Measurements from ENCODE around the gene TROAP. TPM values are rescaled to one million over a fixed set of nuclear protein-coding genes. Genes with fewer than 3 reads are reported as not detected.
A peak's percentile ranks its signal among the peaks of the same experiment; 100 is the strongest.

The TROAP gene
- total and polyA plus RNA-seq, 9 of the 15 experiments (the other 6 are each of a cell fraction or from before 2014, with no cell fraction given): 46.4 to 171 (median 59.8) TPM

DNA sequence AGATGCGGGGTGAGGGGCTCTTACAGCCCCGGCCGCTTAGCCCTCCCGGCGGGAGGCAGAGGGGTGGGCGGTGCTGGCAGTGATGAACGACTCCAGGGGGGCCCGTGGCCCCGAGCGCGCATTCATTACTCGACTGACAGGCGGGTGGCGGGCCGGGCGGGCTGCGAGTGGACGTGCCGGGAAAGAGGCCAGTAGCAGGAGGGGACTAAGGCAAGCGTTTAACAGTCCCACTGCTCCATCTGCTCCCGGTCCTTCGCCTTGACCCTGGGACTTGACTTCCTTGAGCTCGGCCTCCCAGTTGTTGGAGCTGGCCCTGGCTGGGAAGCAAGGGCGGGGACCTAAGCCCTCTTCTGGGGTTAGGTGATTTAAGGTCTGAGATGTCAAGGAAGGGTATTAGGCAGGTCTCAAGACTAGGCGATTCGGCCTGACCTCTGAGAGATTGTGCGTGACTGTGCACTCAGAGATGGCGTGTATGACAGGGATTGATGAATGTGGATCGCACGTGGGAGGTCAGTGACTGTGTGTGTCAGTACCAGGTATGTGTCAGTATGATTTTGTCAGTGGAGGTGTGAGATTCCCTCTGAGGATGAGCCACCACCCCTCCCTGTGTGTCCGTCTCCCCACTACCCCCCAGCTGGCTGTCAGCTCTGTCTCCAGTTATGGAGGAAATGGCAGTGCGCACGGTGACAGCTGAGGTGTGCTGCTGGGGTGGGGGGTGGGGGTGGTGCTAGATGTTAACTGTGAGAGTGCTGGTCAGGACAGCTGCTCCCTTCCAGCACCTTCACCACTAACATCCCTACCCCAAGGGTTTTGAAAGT is 20.1 kb downstream of the TROAP start:
- peak overlapping the region; percentile 41 for H3K4me3 ChIP-seq
- DNase-seq (ENCODE audit: extremely low read depth in 1 of 4, low spot score in 3 of 4): peak in 3 of 4 experiments; percentile 27 to 62 (median 35)
- H2AFZ ChIP-seq (ENCODE audit: low read depth, low read length): peak overlapping the region; percentile 61
- in situ Hi-C loops (cut with MboI) (no loop called here), intact Hi-C loops (cut with micrococcal nuclease) (loop anchor here (1.0 to 10.0 kb wide), 4 partner anchors 12 to 368 kb away; partner anchors contain the start of genes KMT2D, RHEBL1, WNT1 and WNT10B)
- POLR2A ChIA-PET: interaction anchor here (0.6 to 3.1 kb wide), 11 partner anchors 12 to 987 kb away, joined by 3 to 27 read pairs (median 6); partner anchors contain the start of genes SPATS2, TROAP and TUBA1C
- peaks cover 27 to 28% of the 10 kb centered on the region in 2 experiments; a peak in 4 of 5 replicates for H3K27me3 ChIP-seq (ENCODE audit: control insufficient read depth in 2 of 2, insufficient read depth in 2 of 2, low read length in 2 of 2)
- no TSS peak for BruUV-seq (replicated peaks)
- FAIRE-seq: peak; percentile 87
- no peaks in the 10 kb centered on the region for H3K9me3 ChIP-seq (replicated peaks; ENCODE audit: control insufficient read depth, insufficient read depth, low read depth, low read length)
- H3K4me1 ChIP-seq (replicated peaks in 1 of 2; ENCODE audit: control insufficient read depth in 2 of 2, insufficient read depth in 2 of 2, low read length in 2 of 2): peaks cover 26 to 61% of the 10 kb centered on the region in 2 experiments
- H3K9me1 ChIP-seq (ENCODE audit: control insufficient read depth, insufficient read depth, low read length): no peaks in the 10 kb centered on the region
- ATAC-seq: peak; percentile 3; the same call in 1 of the 3 replicates
- no peak overlapping the region for H3K27ac ChIP-seq (ENCODE audit: extremely low read depth, low read depth, low read length)
- peaks cover 5% of the 10 kb centered on the region; the same call in 1 of the 2 replicates for H4K20me1 ChIP-seq (replicated peaks; ENCODE audit: control insufficient read depth, insufficient read depth, low read length)
- H3K36me3 ChIP-seq (ENCODE audit: control insufficient read depth, insufficient read depth, low read length): no peaks in the 10 kb centered on the region
- no peaks in the 10 kb centered on the region for H3K79me2 ChIP-seq (ENCODE audit: control insufficient read depth, insufficient read depth, low read length)
- peak overlapping the region in 1 of 2 experiments; percentile 32; a peak in 3 of 4 replicates for H3K9ac ChIP-seq (ENCODE audit: insufficient read depth in 1 of 2, low read depth in 2 of 2, low read length in 2 of 2)
- 5% methylated on average over 18 of the region's 33 CpGs for WGBS (ENCODE audit: insufficient coverage, low coverage, missing lambda C conversion rate)
- CTCF ChIA-PET (ENCODE audit: low intra/inter-chr PET ratio): interaction anchor here (0.7 to 2.9 kb wide), 9 partner anchors 9 to 364 kb away, joined by 3 to 49 read pairs (median 6); no protein-coding TSS in a partner anchor
- H3K4me2 ChIP-seq (ENCODE audit: insufficient read depth, low read length): peak overlapping the region; percentile 75
- TF ChIP-seq, protein P1, sequence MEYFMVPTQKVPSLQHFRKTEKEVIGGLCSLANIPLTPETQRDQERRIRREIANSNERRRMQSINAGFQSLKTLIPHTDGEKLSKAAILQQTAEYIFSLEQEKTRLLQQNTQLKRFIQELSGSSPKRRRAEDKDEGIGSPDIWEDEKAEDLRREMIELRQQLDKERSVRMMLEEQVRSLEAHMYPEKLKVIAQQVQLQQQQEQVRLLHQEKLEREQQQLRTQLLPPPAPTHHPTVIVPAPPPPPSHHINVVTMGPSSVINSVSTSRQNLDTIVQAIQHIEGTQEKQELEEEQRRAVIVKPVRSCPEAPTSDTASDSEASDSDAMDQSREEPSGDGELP (CRISPR knock-in tag; IDR thresholded peaks at IDR 0.05; ENCODE audit: borderline replicate concordance): peak; percentile 50
- TF ChIP-seq, protein P2, sequence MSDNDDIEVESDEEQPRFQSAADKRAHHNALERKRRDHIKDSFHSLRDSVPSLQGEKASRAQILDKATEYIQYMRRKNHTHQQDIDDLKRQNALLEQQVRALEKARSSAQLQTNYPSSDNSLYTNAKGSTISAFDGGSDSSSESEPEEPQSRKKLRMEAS (CRISPR knock-in tag; IDR thresholded peaks at IDR 0.05): peak; percentile 71
- TF ChIP-seq BHLHE40 (IDR thresholded peaks at IDR 0.05; ENCODE audit: low read length) (0 out of 2 replicates have a peak, but pooled peaks have one; percentile 47), CBFA2T3 (IDR thresholded peaks at IDR 0.05) (peak; percentile 48), EGR1 (conservative IDR thresholded peaks at IDR 0.05) (peak; percentile 4; the same call in 1 of the 2 replicates), NFE2 (IDR thresholded peaks at IDR 0.05; ENCODE audit: low read depth) (peak; percentile 40), HDAC1 (IDR thresholded peaks at IDR 0.05) (peak in 1 of 2 experiments; percentile 76; a peak in 1 of 4 replicates), POU5F1 (IDR thresholded peaks at IDR 0.05; ENCODE audit: borderline replicate concordance, low read depth, low read length, partially characterized antibody) (no peak), GTF2F1 (IDR thresholded peaks at IDR 0.05; ENCODE audit: low read depth, low read length) (0 out of 2 replicates have a peak, but pooled peaks have one; percentile 3), ERF (CRISPR knock-in tag; IDR thresholded peaks at IDR 0.05) (no peak), ZNF384 (IDR thresholded peaks at IDR 0.05; ENCODE audit: low read depth, low read length) (0 out of 2 replicates have a peak, but pooled peaks have one; percentile 32), SRF (CRISPR knock-in tag; IDR thresholded peaks at IDR 0.05) (no peak), MEIS2 (IDR thresholded peaks at IDR 0.05; ENCODE audit: partially characterized antibody) (peak; percentile 89), HMGN3 (IDR thresholded peaks at IDR 0.05; ENCODE audit: borderline replicate concordance, extremely low read depth, insufficient read length, low read depth, low read length) (no peak), ZNF140 (CRISPR knock-in tag; IDR thresholded peaks at IDR 0.05) (no peak), CBFB (CRISPR knock-in tag; IDR thresholded peaks at IDR 0.05) (peak; percentile 55; the same call in 1 of the 2 replicates)
- TF ChIP-seq, protein P3, sequence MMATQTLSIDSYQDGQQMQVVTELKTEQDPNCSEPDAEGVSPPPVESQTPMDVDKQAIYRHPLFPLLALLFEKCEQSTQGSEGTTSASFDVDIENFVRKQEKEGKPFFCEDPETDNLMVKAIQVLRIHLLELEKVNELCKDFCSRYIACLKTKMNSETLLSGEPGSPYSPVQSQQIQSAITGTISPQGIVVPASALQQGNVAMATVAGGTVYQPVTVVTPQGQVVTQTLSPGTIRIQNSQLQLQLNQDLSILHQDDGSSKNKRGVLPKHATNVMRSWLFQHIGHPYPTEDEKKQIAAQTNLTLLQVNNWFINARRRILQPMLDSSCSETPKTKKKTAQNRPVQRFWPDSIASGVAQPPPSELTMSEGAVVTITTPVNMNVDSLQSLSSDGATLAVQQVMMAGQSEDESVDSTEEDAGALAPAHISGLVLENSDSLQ (IDR thresholded peaks at IDR 0.05): peak; percentile 85
- TF ChIP-seq, protein P4, sequence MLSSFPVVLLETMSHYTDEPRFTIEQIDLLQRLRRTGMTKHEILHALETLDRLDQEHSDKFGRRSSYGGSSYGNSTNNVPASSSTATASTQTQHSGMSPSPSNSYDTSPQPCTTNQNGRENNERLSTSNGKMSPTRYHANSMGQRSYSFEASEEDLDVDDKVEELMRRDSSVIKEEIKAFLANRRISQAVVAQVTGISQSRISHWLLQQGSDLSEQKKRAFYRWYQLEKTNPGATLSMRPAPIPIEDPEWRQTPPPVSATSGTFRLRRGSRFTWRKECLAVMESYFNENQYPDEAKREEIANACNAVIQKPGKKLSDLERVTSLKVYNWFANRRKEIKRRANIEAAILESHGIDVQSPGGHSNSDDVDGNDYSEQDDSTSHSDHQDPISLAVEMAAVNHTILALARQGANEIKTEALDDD (IDR thresholded peaks at IDR 0.05): 0 out of 2 replicates have a peak, but pooled peaks have one; percentile 19

All from K562 (cell line).